ENCODE measurements around the gene RPH3AL.
"Not testable (repeated sequence)": the region's sequence is repeated elsewhere in the genome, so short reads cannot be mapped to it uniquely, and the experiment has no call there.

The RPH3AL gene

GRCh38 chr17:234994-235830 is 117.4 kb downstream of the RPH3AL start:
- DNase-seq, result not testable (repeated sequence)

GRCh38 chr17:234163-234993 is 118.2 kb downstream of the RPH3AL start:
- DNase-seq, result not testable (repeated sequence)

- no peak for DNase-seq
Measured at GRCh38 chr17:233473-233941, 119.1 kb downstream of the RPH3AL start.

GRCh38 chr17:231966-232807 is 120.4 kb downstream of the RPH3AL start:
- DNase-seq, result no peak

- DNase-seq, result no peak
Measured at GRCh38 chr17:231191-231965, 121.2 kb downstream of the RPH3AL start.

- no peak for DNase-seq
Measured at GRCh38 chr17:230395-230770, 122.2 kb downstream of the RPH3AL start.

- DNase-seq, result no peak
Measured at GRCh38 chr17:229709-230394, 122.8 kb downstream of the RPH3AL start.

GRCh38 chr17:228951-229708 is 123.5 kb downstream of the RPH3AL start:
- no peak for DNase-seq

- DNase-seq, result no peak
Measured at GRCh38 chr17:227946-228615, 124.5 kb downstream of the RPH3AL start.

- DNase-seq, result no peak
Measured at GRCh38 chr17:227078-227945, 125.3 kb downstream of the RPH3AL start.

GRCh38 chr17:226108-227077 is 126.2 kb downstream of the RPH3AL start:
- DNase-seq, result no peak

GRCh38 chr17:225551-225950 is 127.1 kb downstream of the RPH3AL start:
- DNase-seq, result no peak

- DNase-seq, result not testable (repeated sequence)
Measured at GRCh38 chr17:224576-224975, 128.0 kb downstream of the RPH3AL start.

- no peak for DNase-seq
Measured at GRCh38 chr17:223723-224471, 128.7 kb downstream of the RPH3AL start.

- no peak for DNase-seq
Measured at GRCh38 chr17:222172-222571, 130.4 kb downstream of the RPH3AL start.

GRCh38 chr17:219696-220095 is 132.9 kb downstream of the RPH3AL start:
- DNase-seq, result no peak
